K562 (cell line): ENCODE results near the gene ROBO1. TPM values are rescaled to one million over a fixed set of nuclear protein-coding genes. Genes with fewer than 3 reads are reported as not detected.

ENCODE experiments used
- ATAC-seq: fragments of 200-7000 bp; cut with Tn5 transposase; 3 replicates; pipeline ENCODE4 v1.9.1; 2020; ENCODE audit warnings: moderate library complexity
- BruUV-seq: library from RNA; stranded (reverse); fragments of 400-500 nt; replicated peaks from 2 replicates; lab custom pipeline; 2021; lab: Mats Ljungman, UMichigan
- CTCF ChIA-PET: fragments of 300-600 bp; formaldehyde crosslinking; extraction: SDS; loops from one replicate; lab custom pipeline; 2021; ENCODE audit warnings: low intra/inter-chr PET ratio; lab: Yijun Ruan, JAX
- POLR2A ChIA-PET: fragments of 300-600, 350-650 bp; sonication (Branson Sonifier 250); formaldehyde crosslinking; extraction: SDS; loops from one replicate; lab custom pipeline; 2021; ENCODE audit warnings: antibody characterized with exemption, inconsistent platforms; lab: Yijun Ruan, JAX
- DNase-seq, 4 experiments: peaks; one replicate each; pipeline versions ENCODE4 v3.0.0 to v3.0.0-alpha.2; 2011 to 2018; ENCODE audit warnings: low spot score in 3 of 4, mixed read lengths in 3 of 4; ENCODE audit errors: extremely low read depth in 1 of 4
- FAIRE-seq: peaks from 2 replicates; lab custom pipeline; 2011; peaks lifted over from hg19 to GRCh38; lab: Jason Lieb, UNC
- H2AFZ ChIP-seq: 2 replicates; pipeline ENCODE4 v1.6.0; 2011; ENCODE audit warnings: low read depth, low read length, control low read depth, inconsistent platforms
- H3K27ac ChIP-seq: fragments of 200-600 bp; 3 replicates; pipeline ENCODE4 v1.8.0; 2011; ENCODE audit warnings: low read depth, mild to moderate bottlenecking, control low read depth, inconsistent platforms, low read length, moderate library complexity, mixed read lengths; ENCODE audit errors: extremely low read depth
- H3K27me3 ChIP-seq, 2 experiments: fragments of 300-600 bp in 1 of 2; 2 replicates in 1 of 2; 3 replicates in 1 of 2; pipeline versions ENCODE4 v1.6.0 to v1.8.0; 2011; ENCODE audit warnings: inconsistent platforms in 2 of 2, low read length in 2 of 2, mild to moderate bottlenecking in 1 of 2, mixed read lengths in 1 of 2, moderate library complexity in 1 of 2; ENCODE audit not compliant: control insufficient read depth in 2 of 2, insufficient read depth in 2 of 2
- H3K36me3 ChIP-seq: fragments of 300-600 bp; 3 replicates; pipeline ENCODE4 v1.8.0; 2011; ENCODE audit warnings: mild to moderate bottlenecking, low read length, inconsistent platforms; ENCODE audit not compliant: control insufficient read depth, insufficient read depth
- H3K4me1 ChIP-seq, 2 experiments: fragments of 200-600 bp in 1 of 2; replicated peaks in 1 of 2; 2 replicates in 1 of 2; 3 replicates in 1 of 2; pipeline versions ENCODE4 v1.5.1 to v1.8.0; 2011; ENCODE audit warnings: inconsistent platforms in 2 of 2, low read length in 2 of 2, mild to moderate bottlenecking in 1 of 2, mixed read lengths in 1 of 2, moderate library complexity in 1 of 2; ENCODE audit not compliant: control insufficient read depth in 2 of 2, insufficient read depth in 2 of 2
- H3K4me2 ChIP-seq: 2 replicates; pipeline ENCODE4 v1.6.1; 2011; ENCODE audit warnings: low read length, control low read depth, inconsistent platforms, mixed read lengths; ENCODE audit not compliant: insufficient read depth
- H3K4me3 ChIP-seq: fragments of 200-600 bp; sonication (generic), shearing (Covaris generic); 2 replicates; pipeline ENCODE4 v1.5.1; 2016; ENCODE audit warnings: control low read depth, inconsistent platforms
- H3K79me2 ChIP-seq: fragments of 200-600 bp; 3 replicates; pipeline ENCODE4 v1.8.0; 2011; ENCODE audit warnings: low read length, inconsistent platforms; ENCODE audit not compliant: control insufficient read depth, insufficient read depth
- H3K9ac ChIP-seq, 2 experiments: 2 replicates each; pipeline versions ENCODE4 v1.6.0 to v1.6.1; 2011; ENCODE audit warnings: low read depth in 2 of 2, low read length in 2 of 2, control low read depth in 1 of 2, inconsistent platforms in 1 of 2, mild to moderate bottlenecking in 1 of 2, mixed read lengths in 1 of 2; ENCODE audit not compliant: insufficient read depth in 1 of 2
- H3K9me1 ChIP-seq: one replicate; pipeline ENCODE4 v1.6.0; 2011; ENCODE audit warnings: inconsistent platforms, mild to moderate bottlenecking, low read length, moderate library complexity; ENCODE audit not compliant: control insufficient read depth, insufficient read depth
- H3K9me3 ChIP-seq: replicated peaks from 2 replicates; pipeline ENCODE4 v1.5.1; 2011; ENCODE audit warnings: low read depth, low read length, inconsistent platforms; ENCODE audit not compliant: control insufficient read depth, insufficient read depth
- H4K20me1 ChIP-seq: replicated peaks from 2 replicates; pipeline ENCODE4 v1.6.1; 2011; ENCODE audit warnings: low read length, inconsistent platforms, mixed read lengths; ENCODE audit not compliant: control insufficient read depth, insufficient read depth
- BDP1 ChIP-seq: IDR thresholded peaks from 3 replicates; pipeline ENCODE4 v1.6.1; 2011; ENCODE audit not compliant: insufficient read length, insufficient read depth
- CHD1 ChIP-seq: fragments of 200-600 bp; sonication (generic); IDR thresholded peaks from one replicate; pipeline ENCODE4 v1.6.1; 2012; ENCODE audit warnings: mild to moderate bottlenecking, moderate library complexity, low read length, inconsistent platforms
- MYBL2 ChIP-seq, 2 experiments: fragments of 450-650 bp in 1 of 2; sonication (generic) in 1 of 2; formaldehyde crosslinking in 1 of 2; IDR thresholded peaks; 2 replicates each; pipeline versions ENCODE4 v1.6.1 to v1.8.1; 2017 to 2022; ENCODE audit warnings: borderline replicate concordance in 1 of 2, inconsistent platforms in 1 of 2, low read depth in 1 of 2, mild to moderate bottlenecking in 1 of 2, missing genetic modification reagents in 1 of 2, moderate library complexity in 1 of 2
- SREBF2 ChIP-seq: sonication (generic); formaldehyde crosslinking; IDR thresholded peaks from 2 replicates; pipeline ENCODE4 v1.4.0; 2020; ENCODE audit warnings: mild to moderate bottlenecking, missing genetic modification reagents
- TAF15 ChIP-seq: fragments of 200-400 bp; formaldehyde crosslinking; IDR thresholded peaks from 2 replicates; pipeline ENCODE4 v1.6.1; 2017; ENCODE audit warnings: mild to moderate bottlenecking, low read depth, low read length, moderate library complexity
- WGBS: fragments of 100-300 bp; shearing (Covaris generic); methylation state at CpG from one replicate; pipeline ENCODE4 v1.1.6; 2016; ENCODE audit warnings: low coverage, mixed read lengths; ENCODE audit not compliant: insufficient coverage; ENCODE audit errors: missing lambda C conversion rate; 5-methylcytosine and 5-hydroxymethylcytosine counted together
- in situ Hi-C: fragments of 300-500 bp; cut with MboI; formaldehyde crosslinking; loops from 4 replicates; pipeline ENCODE4 v1.15.0; 2018; ENCODE audit warnings: inconsistent platforms, mixed read lengths
- intact Hi-C: fragments of 100-400 bp; cut with micrococcal nuclease; formaldehyde crosslinking; loops from 2 replicates; pipeline ENCODE4 v1.14.2; 2022
- polyA plus RNA-seq, 8 experiments: library from polyadenylated mRNA; depleted of rRNA in 4 of 8; stranded (reverse) in 5 of 8; unstranded in 3 of 8; fragments of >200 nt; fragmentation: Nextera tagmentation in 2 of 8; fragmentation: Illumina TruSeq in 1 of 8; extraction: Ambion mirVana in 2 of 8; extraction: Trizol in 1 of 8; gene quantifications; 2 replicates each; pipeline versions ENCODE4 v1.2.1 to v1.2.3, GENCODE V29; 2011 to 2014; ENCODE audit warnings: inconsistent platforms in 1 of 8, missing spikeins in 1 of 8
- total RNA-seq, 7 experiments: library from RNA; depleted of rRNA in 6 of 7; stranded (reverse); fragments of >200 nt in 6 of 7; fragmentation: Illumina TruSeq in 2 of 7; extraction: Trizol in 2 of 7; gene quantifications; 2 replicates each; pipeline versions ENCODE4 v1.2.1 to v1.2.3, GENCODE V29; 2011 to 2021; ENCODE audit warnings: low replicate concordance in 1 of 7
- TF ChIP-seq, protein P1 (sequence below), 2 experiments: fragments of 200-800 bp in 1 of 2; sonication (Bioruptor generic) in 1 of 2; sonication (generic) in 1 of 2; formaldehyde crosslinking in 1 of 2; IDR thresholded peaks in 1 of 2; conservative IDR thresholded peaks in 1 of 2; 2 replicates each; pipeline versions ENCODE4 v1.5.0 to v1.6.1; 2016 to 2020; ENCODE audit warnings: missing compliant biosample characterization in 1 of 2, missing genetic modification characterization in 1 of 2, missing genetic modification reagents in 1 of 2
- TF ChIP-seq, protein P2 (sequence below): fragments of 450-650 bp; IDR thresholded peaks from 2 replicates; pipeline ENCODE4 v1.6.1; 2016; ENCODE audit warnings: mild to moderate bottlenecking

ROBO1 gene
- total and polyA plus RNA-seq, 9 of the 15 experiments (the other 6 are each of a cell fraction or from before 2014, with no cell fraction given): 0.01 to 0.53 (median 0.17) TPM; not detected in 5

DNA sequence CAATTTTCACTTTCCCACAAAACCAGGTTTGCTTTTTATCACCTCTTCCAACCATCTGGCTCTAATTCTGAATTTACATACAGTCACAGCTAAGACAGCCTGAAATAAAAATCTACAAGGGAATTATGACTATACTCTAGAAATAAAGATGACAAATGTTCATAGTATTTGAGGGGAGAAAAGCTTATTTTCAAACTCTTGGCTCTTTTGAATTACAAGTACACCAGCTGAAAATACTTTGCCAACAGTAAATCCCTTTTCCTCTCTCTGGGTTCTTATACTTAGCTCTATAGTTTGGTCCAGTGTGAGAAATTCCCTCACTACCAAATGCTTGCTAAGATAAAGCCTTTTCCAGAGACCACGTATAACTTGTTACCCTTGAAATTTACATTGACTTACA, 1037.9 kb downstream of the ROBO1 start:
- ATAC-seq (no peak), DNase-seq (no peak), FAIRE-seq (no peak)
- no peak overlapping the region for H3K27ac ChIP-seq
- H3K27me3 ChIP-seq: no peaks in the 10 kb centered on the region
- no peaks in the 10 kb centered on the region for H3K9me3 ChIP-seq
- H3K4me2 ChIP-seq: no peak overlapping the region
- intact Hi-C loops: no loop called here
- BruUV-seq: no TSS peak
- H3K9ac ChIP-seq: no peak overlapping the region
- H3K4me1 ChIP-seq: no peaks in the 10 kb centered on the region
- no peaks in the 10 kb centered on the region for H3K36me3 ChIP-seq
- TF ChIP-seq, protein P1, sequence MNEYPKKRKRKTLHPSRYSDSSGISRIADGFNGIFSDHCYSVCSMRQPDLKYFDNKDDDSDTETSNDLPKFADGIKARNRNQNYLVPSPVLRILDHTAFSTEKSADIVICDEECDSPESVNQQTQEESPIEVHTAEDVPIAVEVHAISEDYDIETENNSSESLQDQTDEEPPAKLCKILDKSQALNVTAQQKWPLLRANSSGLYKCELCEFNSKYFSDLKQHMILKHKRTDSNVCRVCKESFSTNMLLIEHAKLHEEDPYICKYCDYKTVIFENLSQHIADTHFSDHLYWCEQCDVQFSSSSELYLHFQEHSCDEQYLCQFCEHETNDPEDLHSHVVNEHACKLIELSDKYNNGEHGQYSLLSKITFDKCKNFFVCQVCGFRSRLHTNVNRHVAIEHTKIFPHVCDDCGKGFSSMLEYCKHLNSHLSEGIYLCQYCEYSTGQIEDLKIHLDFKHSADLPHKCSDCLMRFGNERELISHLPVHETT (CRISPR knock-in tag; conservative IDR thresholded peaks at IDR 0.05 in 1 of 2, IDR thresholded peaks at IDR 0.05 in 1 of 2): no peak
- TF ChIP-seq, protein P2, sequence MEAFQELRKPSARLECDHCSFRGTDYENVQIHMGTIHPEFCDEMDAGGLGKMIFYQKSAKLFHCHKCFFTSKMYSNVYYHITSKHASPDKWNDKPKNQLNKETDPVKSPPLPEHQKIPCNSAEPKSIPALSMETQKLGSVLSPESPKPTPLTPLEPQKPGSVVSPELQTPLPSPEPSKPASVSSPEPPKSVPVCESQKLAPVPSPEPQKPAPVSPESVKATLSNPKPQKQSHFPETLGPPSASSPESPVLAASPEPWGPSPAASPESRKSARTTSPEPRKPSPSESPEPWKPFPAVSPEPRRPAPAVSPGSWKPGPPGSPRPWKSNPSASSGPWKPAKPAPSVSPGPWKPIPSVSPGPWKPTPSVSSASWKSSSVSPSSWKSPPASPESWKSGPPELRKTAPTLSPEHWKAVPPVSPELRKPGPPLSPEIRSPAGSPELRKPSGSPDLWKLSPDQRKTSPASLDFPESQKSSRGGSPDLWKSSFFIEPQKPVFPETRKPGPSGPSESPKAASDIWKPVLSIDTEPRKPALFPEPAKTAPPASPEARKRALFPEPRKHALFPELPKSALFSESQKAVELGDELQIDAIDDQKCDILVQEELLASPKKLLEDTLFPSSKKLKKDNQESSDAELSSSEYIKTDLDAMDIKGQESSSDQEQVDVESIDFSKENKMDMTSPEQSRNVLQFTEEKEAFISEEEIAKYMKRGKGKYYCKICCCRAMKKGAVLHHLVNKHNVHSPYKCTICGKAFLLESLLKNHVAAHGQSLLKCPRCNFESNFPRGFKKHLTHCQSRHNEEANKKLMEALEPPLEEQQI: no peak
- TF ChIP-seq CHD1: no peak
- TF ChIP-seq TAF15: no peak
- no peak for TF ChIP-seq SREBF2 (CRISPR knock-in tag)
- TF ChIP-seq BDP1: no peak
- no peak for TF ChIP-seq MYBL2 (IDR thresholded peaks at IDR 0.05; ENCODE audit: low read depth)
- TF ChIP-seq MYBL2 (CRISPR knock-in tag; IDR thresholded peaks at IDR 0.05; ENCODE audit: borderline replicate concordance): no peak
- no peak overlapping the region for H3K4me3 ChIP-seq
- H2AFZ ChIP-seq: no peak overlapping the region
- H3K9me1 ChIP-seq: no peaks in the 10 kb centered on the region
- H3K79me2 ChIP-seq: no peaks in the 10 kb centered on the region
- 13% methylated on average over 1 of the region's 1 CpG for WGBS
- CTCF ChIA-PET: no interaction called here
- POLR2A ChIA-PET: no interaction called here
- in situ Hi-C loops: no loop called here
- no peaks in the 10 kb centered on the region for H4K20me1 ChIP-seq
